Parathyroid adenoma (tissue), 2 donors: ENCODE results near the gene CHEK1.

ENCODE experiments used
- H2AFZ ChIP-seq: fragments of 300-600 bp; sonication (generic); one replicate; pipeline ENCODE4 v1.7.0; 2017; ENCODE audit warnings: antibody characterized with exemption, mild to moderate bottlenecking
- H3K27ac ChIP-seq: fragments of 300-600 bp; sonication (generic); one replicate; pipeline ENCODE4 v1.7.0; 2017
- H3K27me3 ChIP-seq: fragments of 300-600 bp; sonication (generic); one replicate; pipeline ENCODE4 v1.7.0; 2017; ENCODE audit warnings: low read length; ENCODE audit not compliant: control insufficient read depth, insufficient read depth
- H3K36me3 ChIP-seq: fragments of 300-600 bp; sonication (generic); one replicate; pipeline ENCODE4 v1.7.0; 2017; ENCODE audit warnings: low read length; ENCODE audit not compliant: control insufficient read depth, insufficient read depth
- H3K4me1 ChIP-seq: fragments of 300-600 bp; sonication (generic); one replicate; pipeline ENCODE4 v1.7.0; 2017; ENCODE audit warnings: control low read depth
- H3K4me2 ChIP-seq: fragments of 300-600 bp; sonication (generic); one replicate; pipeline ENCODE4 v1.7.0; 2017; ENCODE audit warnings: low read length
- H3K4me3 ChIP-seq: fragments of 300-600 bp; sonication (generic); one replicate; pipeline ENCODE4 v1.7.0; 2017; ENCODE audit warnings: low read depth, low read length
- H3K79me2 ChIP-seq: fragments of 300-600 bp; sonication (generic); one replicate; pipeline ENCODE4 v1.7.0; 2017; ENCODE audit warnings: control low read depth
- H3K9ac ChIP-seq: fragments of 300-600 bp; sonication (generic); one replicate; pipeline ENCODE4 v1.7.0; 2017; ENCODE audit warnings: mild to moderate bottlenecking
- H3K9me3 ChIP-seq: fragments of 300-600 bp; sonication (generic); one replicate; pipeline ENCODE4 v1.7.0; 2017; ENCODE audit warnings: low read length; ENCODE audit not compliant: control insufficient read depth
- TF ChIP-seq, protein P1 (sequence below): fragments of 300-600 bp; sonication (generic); IDR thresholded peaks from one replicate; pipeline ENCODE4 v1.7.0; 2017; ENCODE audit warnings: antibody characterized with exemption, mild to moderate bottlenecking
- donor health status: primary hyperparathyroidism.

Gene CHEK1

DNA sequence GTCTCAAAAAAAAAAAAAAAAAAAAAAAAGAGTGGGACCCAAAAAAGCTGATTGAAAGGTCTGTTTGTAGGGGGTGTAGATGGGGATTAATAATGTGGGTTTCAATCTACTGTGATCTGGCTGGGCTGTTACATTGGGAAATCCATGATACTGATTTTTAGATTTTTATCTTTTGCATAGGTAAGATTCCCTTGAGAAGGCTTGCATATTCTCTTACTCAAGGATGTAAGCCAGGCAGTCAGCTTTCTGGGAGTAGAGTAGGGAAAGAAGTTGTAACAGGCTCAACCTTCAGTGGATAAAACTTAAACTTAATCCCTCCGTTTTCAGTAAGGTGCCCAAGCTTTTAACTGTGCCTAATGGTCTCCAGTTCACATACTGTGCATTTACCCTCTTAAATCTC is 1.9 kb upstream of the CHEK1 start:
- H3K9ac ChIP-seq = no peak overlapping the region
- H3K27ac ChIP-seq = no peak overlapping the region

DNA sequence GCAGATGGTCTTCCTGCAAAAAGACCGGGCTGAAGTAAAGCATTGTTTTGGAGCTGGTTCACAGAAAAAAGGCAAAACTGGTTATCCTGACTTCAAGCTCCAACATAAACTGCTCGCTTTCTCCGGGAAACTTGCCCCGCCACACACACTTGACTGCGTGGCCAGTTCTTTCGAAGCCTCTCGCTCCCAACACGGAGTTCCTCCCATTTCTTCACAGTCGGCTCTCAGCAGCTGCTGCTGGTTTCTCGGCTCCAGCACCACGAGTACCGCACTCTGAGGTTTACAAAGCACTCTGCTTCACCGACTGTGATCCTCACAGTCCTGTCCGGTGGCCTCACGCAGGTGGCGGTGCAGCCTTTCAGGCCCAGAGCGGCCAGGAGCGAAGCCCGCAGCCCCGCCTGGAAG is 264 bp downstream of the CHEK1 start:
- Histone ChIP-seq H3K9ac (no peak overlapping the region), H3K4me1 (peaks cover 4% of the 10 kb centered on the region), H3K4me2 (peak overlapping the region; percentile 69), H3K4me3 (peak overlapping the region; percentile 72), H3K36me3 (no peaks in the 10 kb centered on the region), H3K27ac (peak overlapping the region; percentile 87), H3K79me2 (no peaks in the 10 kb centered on the region), H2AFZ (peak overlapping the region; percentile 85), H3K27me3 (no peaks in the 10 kb centered on the region), H3K9me3 (no peaks in the 10 kb centered on the region)
- TF ChIP-seq, protein P1, sequence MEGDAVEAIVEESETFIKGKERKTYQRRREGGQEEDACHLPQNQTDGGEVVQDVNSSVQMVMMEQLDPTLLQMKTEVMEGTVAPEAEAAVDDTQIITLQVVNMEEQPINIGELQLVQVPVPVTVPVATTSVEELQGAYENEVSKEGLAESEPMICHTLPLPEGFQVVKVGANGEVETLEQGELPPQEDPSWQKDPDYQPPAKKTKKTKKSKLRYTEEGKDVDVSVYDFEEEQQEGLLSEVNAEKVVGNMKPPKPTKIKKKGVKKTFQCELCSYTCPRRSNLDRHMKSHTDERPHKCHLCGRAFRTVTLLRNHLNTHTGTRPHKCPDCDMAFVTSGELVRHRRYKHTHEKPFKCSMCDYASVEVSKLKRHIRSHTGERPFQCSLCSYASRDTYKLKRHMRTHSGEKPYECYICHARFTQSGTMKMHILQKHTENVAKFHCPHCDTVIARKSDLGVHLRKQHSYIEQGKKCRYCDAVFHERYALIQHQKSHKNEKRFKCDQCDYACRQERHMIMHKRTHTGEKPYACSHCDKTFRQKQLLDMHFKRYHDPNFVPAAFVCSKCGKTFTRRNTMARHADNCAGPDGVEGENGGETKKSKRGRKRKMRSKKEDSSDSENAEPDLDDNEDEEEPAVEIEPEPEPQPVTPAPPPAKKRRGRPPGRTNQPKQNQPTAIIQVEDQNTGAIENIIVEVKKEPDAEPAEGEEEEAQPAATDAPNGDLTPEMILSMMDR = no peak

More for the DNA sequence above, 1.9 kb upstream of the CHEK1 start:
- Histone ChIP-seq H3K9me3 (no peaks in the 10 kb centered on the region), H3K4me2 (no peak overlapping the region), H3K36me3 (no peaks in the 10 kb centered on the region), H3K4me1 (peaks cover 4% of the 10 kb centered on the region), H2AFZ (no peak overlapping the region), H3K79me2 (no peaks in the 10 kb centered on the region), H3K4me3 (no peak overlapping the region), H3K27me3 (no peaks in the 10 kb centered on the region)
- TF ChIP-seq, protein P1 = no peak

DNA sequence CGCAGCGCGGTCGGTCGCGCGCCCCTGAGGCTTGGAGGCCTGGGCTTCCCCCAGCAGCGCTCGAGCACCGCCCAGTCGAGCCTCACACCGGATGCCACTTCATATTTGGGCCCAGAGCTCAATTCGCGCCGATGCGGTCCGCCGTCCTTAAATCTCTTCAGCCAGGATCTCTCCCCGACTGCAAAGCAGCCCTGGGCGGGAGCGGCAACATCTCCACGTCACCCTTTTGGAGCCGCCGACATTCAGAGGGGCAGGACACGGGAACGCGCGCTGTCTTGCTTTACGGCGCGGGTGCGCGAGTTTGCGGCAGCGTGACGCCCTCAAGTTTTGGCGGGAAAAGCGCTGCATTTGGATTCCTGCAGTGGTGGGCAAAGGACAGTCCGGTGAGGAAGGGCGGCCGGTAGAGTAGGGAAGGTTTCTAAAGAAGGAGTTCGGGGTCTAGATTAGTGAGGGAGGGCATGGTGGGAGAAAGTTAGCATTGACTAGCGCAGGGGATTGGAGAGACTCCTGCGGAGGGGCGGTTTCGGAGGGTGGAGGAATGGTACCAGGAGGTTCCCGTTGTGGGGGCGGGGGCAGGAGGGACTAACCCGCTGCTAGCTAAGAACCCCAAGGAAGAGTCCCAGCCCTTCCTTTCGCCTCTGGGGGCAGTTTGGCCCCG is 796 bp downstream of the CHEK1 start:
- Histone ChIP-seq H3K36me3 (no peaks in the 10 kb centered on the region), H3K4me3 (peak overlapping the region; percentile 72), H3K9ac (peak overlapping the region; percentile 8), H3K79me2 (no peaks in the 10 kb centered on the region), H3K4me2 (peak overlapping the region; percentile 69), H2AFZ (peak overlapping the region; percentile 85), H3K4me1 (peaks cover 4% of the 10 kb centered on the region), H3K9me3 (no peaks in the 10 kb centered on the region), H3K27me3 (no peaks in the 10 kb centered on the region), H3K27ac (peak overlapping the region; percentile 87)
- TF ChIP-seq, protein P1 = no peak

DNA sequence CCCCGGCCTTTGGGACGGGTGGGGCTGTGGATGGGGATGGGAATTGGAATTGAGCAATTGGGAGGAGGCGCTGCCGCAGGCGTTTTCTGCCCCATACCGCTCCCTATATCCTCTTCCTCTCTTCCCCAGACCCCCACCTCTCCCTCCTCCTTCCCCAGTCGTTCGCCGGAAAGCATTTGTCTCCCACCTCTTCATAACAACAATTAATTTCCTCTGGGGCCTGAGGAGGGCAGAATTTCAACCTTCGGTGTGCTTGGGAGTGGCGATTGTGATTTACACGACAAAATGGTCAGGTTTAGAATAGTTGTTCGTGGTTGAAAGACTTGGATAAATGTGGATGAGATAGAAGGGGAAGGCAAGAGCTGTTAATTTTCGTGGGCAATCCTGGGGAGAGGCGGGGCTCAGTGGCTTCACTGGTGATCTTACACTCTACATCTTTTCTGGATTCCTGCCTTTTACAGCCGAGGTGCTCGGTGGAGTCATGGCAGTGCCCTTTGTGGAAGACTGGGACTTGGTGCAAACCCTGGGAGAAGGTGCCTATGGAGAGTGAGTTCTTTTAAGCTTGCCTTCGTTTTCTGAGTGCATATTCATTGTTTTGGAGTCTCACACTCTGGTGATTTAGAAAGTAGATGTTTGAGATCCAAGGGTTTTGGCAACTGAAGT is 1.5 kb downstream of the CHEK1 start:
- Histone ChIP-seq H3K36me3 (no peaks in the 10 kb centered on the region), H3K9ac (no peak overlapping the region), H3K27me3 (no peaks in the 10 kb centered on the region), H3K4me1 (peaks cover 4% of the 10 kb centered on the region), H3K4me2 (peak overlapping the region; percentile 69), H3K79me2 (no peaks in the 10 kb centered on the region), H2AFZ (peak overlapping the region; percentile 85), H3K4me3 (peak overlapping the region; percentile 72), H3K27ac (peak overlapping the region; percentile 41), H3K9me3 (no peaks in the 10 kb centered on the region)
- TF ChIP-seq, protein P1 = no peak
